Small intestine (tissue), 7 donors: Measurements from ENCODE around the gene BFSP2. TPM values are rescaled to one million over a fixed set of nuclear protein-coding genes. Genes with fewer than 3 reads are reported as not detected.

ENCODE experiments used
- DNase-seq, 2 donors: peaks; one replicate each; pipeline versions ENCODE4 v3.0.0 to v3.0.0-alpha.2; 2013
- FAIRE-seq: peaks from 2 replicates; lab custom pipeline; 2012; peaks lifted over from hg19 to GRCh38; lab: Jason Lieb, UNC
- H3K27ac ChIP-seq, 3 donors: one replicate each; pipeline ENCODE4 v1.5.1; 2013; ENCODE audit warnings: low read length in 2 of 3, mild to moderate bottlenecking in 2 of 3, control low read depth in 1 of 3, inconsistent platforms in 1 of 3, low read depth in 1 of 3, moderate library complexity in 1 of 3
- H3K27me3 ChIP-seq, 3 donors: one replicate each; pipeline ENCODE4 v1.6.1; 2013; ENCODE audit warnings: low read length in 3 of 3, inconsistent platforms in 1 of 3; ENCODE audit not compliant: control insufficient read depth in 3 of 3, insufficient read depth in 3 of 3
- H3K36me3 ChIP-seq, 3 donors: one replicate each; pipeline ENCODE4 v1.6.1; 2013; ENCODE audit warnings: low read length in 3 of 3, inconsistent platforms in 1 of 3, low read depth in 1 of 3, mild to moderate bottlenecking in 1 of 3, moderate library complexity in 1 of 3; ENCODE audit not compliant: control insufficient read depth in 3 of 3, insufficient read depth in 2 of 3
- H3K4me1 ChIP-seq, 3 donors: one replicate each; pipeline ENCODE4 v1.6.1; 2013; ENCODE audit warnings: low read length in 2 of 3, inconsistent platforms in 1 of 3, low read depth in 1 of 3, mild to moderate bottlenecking in 1 of 3, moderate library complexity in 1 of 3; ENCODE audit not compliant: control insufficient read depth in 3 of 3, insufficient read depth in 2 of 3
- H3K4me3 ChIP-seq, 3 donors: one replicate each; pipeline ENCODE4 v1.5.1; 2013; ENCODE audit warnings: low read length in 3 of 3, control low read depth in 1 of 3, inconsistent platforms in 1 of 3, low read depth in 1 of 3, mild to moderate bottlenecking in 1 of 3, moderate library complexity in 1 of 3
- H3K9me3 ChIP-seq, 2 donors: one replicate each; pipeline ENCODE4 v1.6.1; 2013; ENCODE audit warnings: low read depth in 1 of 2, low read length in 1 of 2; ENCODE audit not compliant: control insufficient read depth in 2 of 2, insufficient read depth in 1 of 2
- WGBS, 3 donors: extraction: QIAGEN DNeasy Blood & Tissue Kit; methylation state at CpG; one replicate each; pipeline ENCODE4 v1.1.7; 2013; 5-methylcytosine and 5-hydroxymethylcytosine counted together
- polyA plus RNA-seq, 4 donors: library from polyadenylated mRNA; stranded (reverse) in 3 of 4; unstranded in 1 of 4; fragments of 200-250 nt in 3 of 4; fragments of 120-200 nt in 1 of 4; gene quantifications; one replicate each; pipeline versions ENCODE4 v1.2.1 to v1.2.3, GENCODE V29; 2013
- donor health status: healthy with polysubstance abuse.
- donor health status: control.
- donor health status: control.
- donor health status: Bipolar disorder and iron deficiency.
- donor health status: healthy.

BFSP2 gene
- polyA plus RNA-seq, 4 donors, result 1.3 TPM; not detected in 3

DNA sequence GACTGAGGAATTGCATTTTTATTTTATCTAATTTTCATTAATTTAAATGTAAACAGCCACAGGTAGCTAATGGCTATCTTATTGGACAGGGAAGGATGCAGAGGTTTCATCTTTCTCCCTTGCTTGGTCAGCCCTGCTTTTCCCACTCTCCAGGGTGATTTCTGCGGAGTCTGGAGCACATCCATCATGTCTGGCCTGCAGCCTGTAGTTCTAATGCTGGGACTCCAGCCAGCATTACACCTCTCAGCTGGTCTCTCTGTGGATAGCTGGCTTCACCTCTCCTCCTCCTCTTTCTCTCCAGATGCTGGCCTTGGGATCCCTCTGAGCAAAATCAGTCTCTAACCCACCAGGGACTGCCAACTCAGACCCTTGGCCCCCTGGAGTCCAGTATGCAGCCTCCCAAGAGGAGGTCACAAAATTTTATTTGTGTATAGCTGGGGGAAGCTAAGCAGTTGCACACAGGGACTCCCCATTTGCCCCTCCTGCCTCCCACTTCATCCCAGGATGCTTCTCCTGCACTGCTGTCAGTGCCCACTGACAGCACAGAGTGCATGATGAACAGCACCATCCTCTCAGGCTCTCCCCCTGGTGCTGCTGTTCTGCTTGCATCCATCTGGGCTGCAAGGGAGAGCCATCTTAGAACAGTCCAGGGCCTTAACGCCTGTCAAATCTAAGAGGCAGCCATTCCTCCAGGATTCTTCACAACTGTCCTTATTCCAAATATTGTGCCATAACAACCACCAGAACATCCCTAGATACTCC lies 1.7 kb downstream of the BFSP2 start:
- Histone ChIP-seq H3K27ac (no peak overlapping the region), H3K4me1 (no peaks in the 10 kb centered on the region), H3K4me3 (no peak overlapping the region), H3K27me3 (no peaks in the 10 kb centered on the region), H3K9me3 (no peaks in the 10 kb centered on the region), H3K36me3 (no peaks in the 10 kb centered on the region)
- WGBS, 3 donors, result 60 to 82% (median 74%) methylated on average over 2 of the region's 2 CpGs
- no peak for DNase-seq
- FAIRE-seq, result no peak

- Histone ChIP-seq H3K36me3 (no peaks in the 10 kb centered on the region), H3K9me3 (no peaks in the 10 kb centered on the region), H3K27me3 (no peaks in the 10 kb centered on the region), H3K27ac (no peak overlapping the region), H3K4me1 (no peaks in the 10 kb centered on the region), H3K4me3 (no peak overlapping the region)
- no peak for DNase-seq
- FAIRE-seq, result no peak
- 76 to 90% (median 82%) methylated on average over 3 of the region's 3 CpGs for WGBS, 3 donors
Observed at GRCh38 chr3:133404920-133405319, 5.1 kb downstream of the BFSP2 start.

- 85 to 91% (median 88%) methylated on average over 2 of the region's 2 CpGs for WGBS, 3 donors
- Histone ChIP-seq H3K27ac (no peak overlapping the region), H3K9me3 (no peaks in the 10 kb centered on the region), H3K27me3 (peaks cover 0 to 4% (median 0%) of the 10 kb centered on the region in 3 donors), H3K4me3 (no peak overlapping the region), H3K36me3 (no peaks in the 10 kb centered on the region), H3K4me1 (no peaks in the 10 kb centered on the region)
- DNase-seq (no peak), FAIRE-seq (no peak)
Observed at GRCh38 chr3:133408366-133408765, 8.5 kb downstream of the BFSP2 start.

- WGBS, 3 donors, result 54 to 76% (median 65%) methylated on average over 2 of the region's 2 CpGs
- no peak overlapping the region for H3K4me3 ChIP-seq
- peaks cover 0 to 4% (median 0%) of the 10 kb centered on the region in 3 donors for H3K27me3 ChIP-seq
- no peaks in the 10 kb centered on the region for H3K36me3 ChIP-seq
- no peaks in the 10 kb centered on the region for H3K9me3 ChIP-seq
- no peak for FAIRE-seq
- H3K4me1 ChIP-seq, result no peaks in the 10 kb centered on the region
- DNase-seq, result no peak
- H3K27ac ChIP-seq, result no peak overlapping the region
Observed at GRCh38 chr3:133408961-133409360, 9.1 kb downstream of the BFSP2 start.

GRCh38 chr3:133410191-133410892 lies 10.5 kb downstream of the BFSP2 start:
- 61 to 77% (median 77%) methylated on average over 17 of the region's 17 CpGs for WGBS, 3 donors
- Histone ChIP-seq H3K36me3 (no peaks in the 10 kb centered on the region), H3K4me1 (no peaks in the 10 kb centered on the region), H3K9me3 (no peaks in the 10 kb centered on the region), H3K27ac (no peak overlapping the region), H3K27me3 (peaks cover 0 to 4% (median 0%) of the 10 kb centered on the region in 3 donors), H3K4me3 (no peak overlapping the region)
- no peak for FAIRE-seq
- no peak for DNase-seq

- Histone ChIP-seq H3K4me1 (no peaks in the 10 kb centered on the region), H3K27me3 (peaks cover 0 to 4% (median 0%) of the 10 kb centered on the region in 3 donors), H3K9me3 (no peaks in the 10 kb centered on the region), H3K4me3 (no peak overlapping the region), H3K27ac (no peak overlapping the region), H3K36me3 (no peaks in the 10 kb centered on the region)
- no peak for FAIRE-seq
- no peak for DNase-seq
- WGBS, 3 donors, result 70 to 79% (median 71%) methylated on average over 26 of the region's 26 CpGs
Observed at GRCh38 chr3:133412183-133413132, 12.6 kb downstream of the BFSP2 start.

DNA sequence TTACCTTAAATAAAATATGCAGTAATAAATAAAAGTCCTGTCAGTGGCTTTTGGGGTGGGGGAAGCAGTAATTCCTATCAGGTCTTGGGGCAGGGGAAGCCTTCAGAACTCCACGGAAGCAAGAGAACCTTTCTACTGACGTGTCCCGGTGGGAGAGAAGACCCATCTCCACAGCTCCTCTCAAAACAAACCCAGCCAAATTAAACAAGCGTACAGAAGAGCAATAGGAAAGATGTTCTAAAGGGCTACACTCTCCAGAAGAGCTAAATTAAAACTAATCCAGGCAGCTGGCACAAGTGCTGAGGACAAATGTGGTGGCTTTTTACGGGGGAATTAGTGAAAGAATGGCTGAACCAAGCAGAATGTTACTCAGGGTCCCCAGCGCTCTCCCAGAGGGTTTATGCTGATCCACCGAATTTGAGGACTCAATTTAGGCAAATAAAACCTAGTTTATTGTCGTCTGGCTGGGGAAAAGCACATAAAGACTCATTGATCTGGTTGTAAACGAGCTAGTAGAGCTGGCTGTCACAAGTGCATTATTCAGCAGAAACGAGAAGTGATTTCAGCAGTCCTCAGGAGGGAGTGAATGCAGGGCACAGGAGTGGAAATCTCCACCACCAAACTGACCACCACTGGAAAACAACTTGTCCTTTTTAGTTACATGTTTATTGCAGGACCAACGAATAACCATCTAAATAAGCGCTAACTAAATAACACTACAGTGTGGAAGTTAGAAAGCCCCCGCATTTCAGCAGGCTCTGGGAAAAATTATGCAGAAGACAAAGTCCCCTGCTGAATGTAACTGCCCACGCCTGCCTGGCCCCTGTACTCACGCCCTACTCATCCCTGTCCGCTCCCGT lies 13.5 kb downstream of the BFSP2 start:
- Histone ChIP-seq H3K27ac (no peak overlapping the region), H3K4me3 (no peak overlapping the region)
- peak; percentile 4 to 44 for DNase-seq

More for the DNA sequence above, 13.5 kb downstream of the BFSP2 start:
- peaks cover 0 to 4% (median 0%) of the 10 kb centered on the region in 3 donors for H3K27me3 ChIP-seq
- FAIRE-seq, result no peak
- 21 to 31% (median 29%) methylated on average over 17 of the region's 17 CpGs for WGBS, 3 donors
- H3K4me1 ChIP-seq, result no peaks in the 10 kb centered on the region
- no peaks in the 10 kb centered on the region for H3K36me3 ChIP-seq
- H3K9me3 ChIP-seq, result no peaks in the 10 kb centered on the region
